OCI-LY1 (cell line): ENCODE data around the gene CLPTM1L.

Experiments used
- H2AFZ ChIP-seq: fragments of 200-600 bp; sonication (generic), shearing (Covaris generic); 2 replicates; pipeline ENCODE4 v1.6.0; 2014; ENCODE audit warnings: antibody characterized with exemption, mild to moderate bottlenecking, low read length
- H3F3A ChIP-seq: fragments of 200-600 bp; sonication (generic), shearing (Covaris generic); 2 replicates; pipeline ENCODE4 v1.6.0; 2014; ENCODE audit warnings: mild to moderate bottlenecking, antibody characterized with exemption, low read length, moderate library complexity; ENCODE audit not compliant: insufficient read depth
- H3K27ac ChIP-seq: fragments of 200-600 bp; sonication (generic); 2 replicates; pipeline ENCODE4 v1.5.1; 2014; ENCODE audit warnings: low read length, mixed run types, mild to moderate bottlenecking, low read depth; ENCODE audit not compliant: poor library complexity, severe bottlenecking
- H3K27me3 ChIP-seq: fragments of 200-600 bp; sonication (generic); 2 replicates; pipeline ENCODE4 v1.6.0; 2014; ENCODE audit warnings: antibody characterized with exemption, mild to moderate bottlenecking, low read length, moderate library complexity; ENCODE audit not compliant: insufficient read depth
- H3K36me3 ChIP-seq: fragments of 200-600 bp; sonication (generic); 2 replicates; pipeline ENCODE4 v1.6.1; 2014; ENCODE audit warnings: mild to moderate bottlenecking, antibody characterized with exemption, low read length, moderate library complexity, mixed read lengths; ENCODE audit not compliant: insufficient read depth
- H3K4me1 ChIP-seq: fragments of 200-600 bp; sonication (generic); 2 replicates; pipeline ENCODE4 v1.5.1; 2014; ENCODE audit warnings: mild to moderate bottlenecking, low read length, moderate library complexity; ENCODE audit not compliant: insufficient read depth, severe bottlenecking
- H3K4me2 ChIP-seq: fragments of 200-600 bp; sonication (generic), shearing (Covaris generic); 2 replicates; pipeline ENCODE4 v1.6.1; 2014; ENCODE audit warnings: low read length
- H3K4me3 ChIP-seq: fragments of 200-600 bp; sonication (generic); 2 replicates; pipeline ENCODE4 v1.5.1; 2014; ENCODE audit warnings: low read length, low read depth, mild to moderate bottlenecking, mixed read lengths; ENCODE audit not compliant: poor library complexity, severe bottlenecking
- H3K79me2 ChIP-seq: fragments of 200-600 bp; shearing (Covaris generic); 2 replicates; pipeline ENCODE4 v1.6.1; 2016; ENCODE audit warnings: mixed run types, low read length, mixed read lengths; ENCODE audit not compliant: insufficient read depth
- H3K9ac ChIP-seq: fragments of 200-600 bp; sonication (generic), shearing (Covaris generic); 2 replicates; pipeline ENCODE4 v1.6.1; 2014; ENCODE audit warnings: mild to moderate bottlenecking, low read length, mixed read lengths
- H3K9me2 ChIP-seq: fragments of 200-600 bp; sonication (generic), shearing (Covaris generic); 2 replicates; pipeline ENCODE4 v1.6.1; 2014; ENCODE audit warnings: low read depth, mild to moderate bottlenecking, low read length, mixed read lengths
- H3K9me3 ChIP-seq: fragments of 200-600 bp; shearing (Covaris generic); 2 replicates; pipeline ENCODE4 v1.6.1; 2014; ENCODE audit warnings: low read length, mixed read lengths
- H4K20me1 ChIP-seq: fragments of 200-600 bp; sonication (generic), shearing (Covaris generic); 2 replicates; pipeline ENCODE4 v1.6.0; 2016; ENCODE audit warnings: mild to moderate bottlenecking, low read length; ENCODE audit not compliant: insufficient read depth
- EZH2 ChIP-seq: fragments of 200-600 bp; sonication (generic), shearing (Covaris generic); IDR thresholded peaks from 2 replicates; pipeline ENCODE4 v1.8.0; 2017; ENCODE audit warnings: borderline replicate concordance, mixed run types, mild to moderate bottlenecking, antibody characterized with exemption, low read length, moderate library complexity, mixed read lengths
- TF ChIP-seq, protein P1 (sequence below): fragments of 200-600 bp; sonication (generic), shearing (Covaris generic); IDR thresholded peaks from 2 replicates; pipeline ENCODE4 v1.5.1; 2017; ENCODE audit warnings: mild to moderate bottlenecking, antibody characterized with exemption, low read length, moderate library complexity, mixed read lengths

Gene CLPTM1L

DNA sequence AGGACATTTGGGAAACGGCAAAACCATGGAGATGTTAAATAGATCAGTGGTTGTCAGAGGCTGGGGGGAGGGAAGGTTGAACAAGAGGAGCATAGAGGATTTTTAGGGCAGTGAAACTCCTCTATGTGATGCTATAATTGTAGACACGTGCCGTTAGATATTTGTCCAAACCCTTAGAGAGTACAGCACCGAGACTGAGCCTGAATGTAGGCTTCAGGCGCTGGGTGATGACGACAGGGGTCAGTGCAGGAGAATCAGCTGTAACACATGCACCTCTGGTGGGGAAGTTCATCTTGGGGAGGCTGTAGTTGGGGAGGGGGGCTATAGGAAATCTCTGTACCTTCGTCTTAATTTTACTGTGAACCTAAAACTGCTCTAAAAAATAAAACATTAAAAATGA is 22.2 kb upstream of the CLPTM1L start:
- no peak overlapping the region for H2AFZ ChIP-seq
- peaks cover 40% of the 10 kb centered on the region; the same call in 1 of the 2 replicates for H3K27me3 ChIP-seq
- no peak overlapping the region for H3K9ac ChIP-seq
- H3K36me3 ChIP-seq, result no peaks in the 10 kb centered on the region; the same call in 1 of the 2 replicates
- H3K4me2 ChIP-seq, result no peak overlapping the region
- no peaks in the 10 kb centered on the region for H3K9me2 ChIP-seq
- H3K27ac ChIP-seq, result no peak overlapping the region
- no peaks in the 10 kb centered on the region; the same call in 1 of the 2 replicates for H3F3A ChIP-seq
- no peaks in the 10 kb centered on the region for H3K79me2 ChIP-seq
- TF ChIP-seq, protein P1, sequence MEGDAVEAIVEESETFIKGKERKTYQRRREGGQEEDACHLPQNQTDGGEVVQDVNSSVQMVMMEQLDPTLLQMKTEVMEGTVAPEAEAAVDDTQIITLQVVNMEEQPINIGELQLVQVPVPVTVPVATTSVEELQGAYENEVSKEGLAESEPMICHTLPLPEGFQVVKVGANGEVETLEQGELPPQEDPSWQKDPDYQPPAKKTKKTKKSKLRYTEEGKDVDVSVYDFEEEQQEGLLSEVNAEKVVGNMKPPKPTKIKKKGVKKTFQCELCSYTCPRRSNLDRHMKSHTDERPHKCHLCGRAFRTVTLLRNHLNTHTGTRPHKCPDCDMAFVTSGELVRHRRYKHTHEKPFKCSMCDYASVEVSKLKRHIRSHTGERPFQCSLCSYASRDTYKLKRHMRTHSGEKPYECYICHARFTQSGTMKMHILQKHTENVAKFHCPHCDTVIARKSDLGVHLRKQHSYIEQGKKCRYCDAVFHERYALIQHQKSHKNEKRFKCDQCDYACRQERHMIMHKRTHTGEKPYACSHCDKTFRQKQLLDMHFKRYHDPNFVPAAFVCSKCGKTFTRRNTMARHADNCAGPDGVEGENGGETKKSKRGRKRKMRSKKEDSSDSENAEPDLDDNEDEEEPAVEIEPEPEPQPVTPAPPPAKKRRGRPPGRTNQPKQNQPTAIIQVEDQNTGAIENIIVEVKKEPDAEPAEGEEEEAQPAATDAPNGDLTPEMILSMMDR, result no peak
- no peak for TF ChIP-seq EZH2
- 0 out of 2 replicates have a peak, but pooled peaks cover 4% of the 10 kb centered on the region for H3K9me3 ChIP-seq
- no peak overlapping the region for H3K4me3 ChIP-seq
- peaks cover 14% of the 10 kb centered on the region for H3K4me1 ChIP-seq
- no peaks in the 10 kb centered on the region for H4K20me1 ChIP-seq

DNA sequence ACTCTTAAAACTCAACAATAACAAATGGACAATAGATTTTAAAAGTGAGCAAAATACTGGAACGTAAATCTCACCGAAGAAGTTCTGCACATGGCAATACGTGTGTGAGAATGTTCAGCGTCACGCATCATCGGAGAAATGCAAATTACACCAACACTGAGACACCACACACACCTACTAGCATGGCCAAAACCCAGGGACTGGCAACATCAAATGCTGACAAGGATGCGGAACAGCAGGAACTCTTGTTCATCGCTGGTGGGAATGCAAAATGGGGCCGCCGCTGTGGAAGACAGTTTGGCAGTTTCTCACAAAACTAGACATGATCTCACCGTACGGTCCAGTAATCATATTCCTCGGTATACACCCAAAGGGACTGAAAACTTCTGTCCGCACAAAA is 21.6 kb upstream of the CLPTM1L start:
- Histone ChIP-seq H2AFZ (no peak overlapping the region), H3K79me2 (no peaks in the 10 kb centered on the region), H3K4me2 (peak overlapping the region; percentile 20; the same call in 1 of the 2 replicates), H4K20me1 (no peaks in the 10 kb centered on the region), H3K9ac (no peak overlapping the region), H3K9me2 (no peaks in the 10 kb centered on the region), H3K4me3 (no peak overlapping the region), H3K9me3 (0 out of 2 replicates have a peak, but pooled peaks cover 4% of the 10 kb centered on the region), H3K36me3 (no peaks in the 10 kb centered on the region; the same call in 1 of the 2 replicates), H3K4me1 (peaks cover 14% of the 10 kb centered on the region), H3K27me3 (peaks cover 38% of the 10 kb centered on the region; the same call in 1 of the 2 replicates), H3F3A (no peaks in the 10 kb centered on the region; the same call in 1 of the 2 replicates), H3K27ac (no peak overlapping the region)
- TF ChIP-seq, protein P1, result no peak
- TF ChIP-seq EZH2, result no peak

DNA sequence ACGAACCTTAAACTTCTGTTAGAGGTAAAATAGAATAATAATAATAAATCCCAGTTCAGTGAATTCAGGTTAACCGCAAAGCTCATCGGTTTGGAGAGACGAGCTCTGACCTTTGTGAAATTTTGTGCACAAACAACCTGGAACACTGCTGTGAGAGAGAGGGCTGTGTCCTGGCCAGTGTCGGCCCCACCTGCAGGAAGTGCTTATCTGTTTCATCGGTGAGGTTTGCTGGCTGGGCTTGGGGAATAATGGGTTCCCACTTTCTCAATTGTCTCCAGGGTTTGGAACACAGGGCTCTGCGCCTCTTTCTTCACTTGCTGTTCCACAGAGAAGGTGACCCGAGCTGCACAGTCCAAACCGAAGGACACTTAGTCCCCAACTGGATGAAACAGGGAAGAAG is 19.3 kb upstream of the CLPTM1L start:
- Histone ChIP-seq H3K4me1 (peaks cover 14% of the 10 kb centered on the region), H3K9me3 (0 out of 2 replicates have a peak, but pooled peaks cover 4% of the 10 kb centered on the region), H2AFZ (no peak overlapping the region), H3K9ac (no peak overlapping the region), H3K27me3 (peaks cover 43% of the 10 kb centered on the region), H4K20me1 (no peaks in the 10 kb centered on the region), H3K4me2 (no peak overlapping the region), H3F3A (no peaks in the 10 kb centered on the region; the same call in 1 of the 2 replicates), H3K9me2 (no peaks in the 10 kb centered on the region), H3K79me2 (no peaks in the 10 kb centered on the region), H3K27ac (no peak overlapping the region), H3K36me3 (no peaks in the 10 kb centered on the region; the same call in 1 of the 2 replicates), H3K4me3 (no peak overlapping the region)
- TF ChIP-seq EZH2, result no peak
- TF ChIP-seq, protein P1, result no peak
